A673 (cell line): Measurements from ENCODE around the gene STIL. TPM values are rescaled to one million over a fixed set of nuclear protein-coding genes. Genes with fewer than 3 reads are reported as not detected.

Experiments
- BruUV-seq: library from RNA; stranded (reverse); fragments of 400-500 nt; replicated peaks from 2 replicates; lab custom pipeline; 2021; lab: Mats Ljungman, UMichigan
- CTCF ChIA-PET: fragments of 300-600 bp; sonication (Branson Sonifier 250); formaldehyde crosslinking; loops from one replicate; lab custom pipeline; 2022; ENCODE audit warnings: antibody characterized with exemption; lab: Charles Lee
- POLR2A ChIA-PET: fragments of 300-600 bp; sonication (Branson Sonifier 250); formaldehyde crosslinking; loops from one replicate; lab custom pipeline; 2022; ENCODE audit warnings: antibody characterized with exemption; ENCODE audit not compliant: low non-redundant PET; lab: Charles Lee
- DNase-seq: peaks from one replicate; pipeline ENCODE4 v3.0.0-alpha.2; 2015; ENCODE audit warnings: low spot score
- H3K27ac ChIP-seq: fragments of 200-600 bp; sonication (generic); 2 replicates; pipeline ENCODE4 v1.5.1; 2016; ENCODE audit warnings: mixed run types, low read depth, mild to moderate bottlenecking, mixed read lengths, antibody characterized with exemption, low read length; ENCODE audit not compliant: poor library complexity, severe bottlenecking
- H3K27me3 ChIP-seq: fragments of 200-600 bp; sonication (generic); replicated peaks from 2 replicates; pipeline ENCODE4 v1.6.1; 2017; ENCODE audit warnings: mixed run types, low read depth, mild to moderate bottlenecking, mixed read lengths, antibody characterized with exemption, low read length; ENCODE audit not compliant: insufficient read depth, poor library complexity
- H3K36me3 ChIP-seq: fragments of 200-600 bp; sonication (generic); 2 replicates; pipeline ENCODE4 v1.6.1; 2016; ENCODE audit warnings: mixed run types, mild to moderate bottlenecking, mixed read lengths, antibody characterized with exemption, low read length; ENCODE audit not compliant: insufficient read depth, poor library complexity, severe bottlenecking
- H3K4me1 ChIP-seq: fragments of 200-600 bp; sonication (generic); 2 replicates; pipeline ENCODE4 v1.6.1; 2017; ENCODE audit warnings: mixed run types, mild to moderate bottlenecking, mixed read lengths, antibody characterized with exemption, low read length; ENCODE audit not compliant: insufficient read depth, poor library complexity, severe bottlenecking
- H3K4me3 ChIP-seq: fragments of 200-600 bp; sonication (generic); 2 replicates; pipeline ENCODE4 v1.5.1; 2016; ENCODE audit warnings: low read depth, mixed run types, mild to moderate bottlenecking, mixed read lengths, low read length; ENCODE audit not compliant: poor library complexity, severe bottlenecking
- H3K9me3 ChIP-seq: fragments of 200-600 bp; sonication (generic); 2 replicates; pipeline ENCODE4 v1.6.1; 2016; ENCODE audit warnings: mixed run types, low read depth, mild to moderate bottlenecking, mixed read lengths, antibody characterized with exemption, low read length; ENCODE audit not compliant: poor library complexity, severe bottlenecking
- EZH2 ChIP-seq: fragments of 200-600 bp; sonication (generic); IDR thresholded peaks from 2 replicates; pipeline ENCODE4 v1.6.1; 2017; ENCODE audit warnings: borderline replicate concordance, low read depth, mild to moderate bottlenecking, mixed read lengths, antibody characterized with exemption, low read length; ENCODE audit not compliant: poor library complexity, severe bottlenecking
- intact Hi-C: fragments of 100-400 bp; cut with micrococcal nuclease; formaldehyde crosslinking; loops from one replicate; pipeline ENCODE4 v1.10.0; 2022; ENCODE audit not compliant: unreplicated experiment
- total RNA-seq: library from RNA; stranded (reverse); gene quantifications from 2 replicates; pipeline ENCODE4 v1.2.3, GENCODE V29; 2021
- TF ChIP-seq, protein P1 (sequence below): fragments of 300-800, 200-600 bp; sonication (generic); conservative IDR thresholded peaks from 2 replicates; pipeline ENCODE4 v1.5.1; 2017; ENCODE audit warnings: low read depth, mild to moderate bottlenecking, antibody characterized with exemption, low read length, moderate library complexity, mixed read lengths

Gene STIL
- total RNA-seq, 1 experiment from 2014 or later, result 43.4 TPM

DNA sequence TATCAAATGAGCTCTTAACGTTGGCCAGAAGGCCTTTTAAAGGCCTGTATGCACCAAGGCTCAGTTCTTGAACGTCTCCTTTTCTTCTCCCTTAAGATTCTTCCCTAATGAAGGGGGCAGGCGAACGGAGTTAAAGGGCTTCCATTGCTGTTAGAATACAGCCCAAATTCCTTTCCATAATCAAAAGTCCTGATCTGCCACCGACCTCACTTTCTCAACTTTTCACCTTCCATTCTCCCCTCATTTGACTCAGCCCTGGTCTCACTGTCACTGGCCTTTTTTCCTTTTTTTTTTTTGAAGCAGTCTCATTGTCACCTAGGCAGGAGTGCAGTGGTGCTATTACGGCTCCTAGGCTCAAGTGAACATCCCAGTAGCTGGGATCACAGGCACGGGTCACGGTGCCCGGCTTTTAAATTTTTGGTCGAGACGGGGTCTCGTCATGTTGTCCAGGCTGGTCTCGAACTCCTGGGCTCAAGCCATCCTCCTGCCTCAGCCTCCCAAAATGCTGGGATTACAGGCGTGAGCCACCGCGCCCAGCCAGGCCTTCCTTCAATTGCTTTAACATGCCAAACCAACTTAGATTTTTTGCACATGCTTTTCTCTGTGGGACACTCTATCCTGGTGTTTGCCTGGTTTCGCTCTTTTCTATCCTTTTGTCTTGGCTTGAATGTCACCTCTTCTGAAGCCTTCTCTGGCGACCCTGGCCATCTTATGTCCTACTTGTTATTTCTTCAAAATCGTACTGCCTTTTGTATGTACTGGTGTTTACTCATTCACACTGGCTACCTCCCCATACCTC lies 19.0 kb upstream of the STIL start:
- ChIA-PET POLR2A (interaction anchor here (0.7 kb wide), 1 partner anchor 19 kb away, joined by 3 read pairs; the partner anchor contains the start of gene STIL), CTCF (interaction anchor here (1.3 kb wide), 1 partner anchor 19 kb away, joined by 4 read pairs; the partner anchor contains the start of gene STIL)
- BruUV-seq, result TSS peak; percentile 66
- DNase-seq, result no peak
- H3K27me3 ChIP-seq, result no peaks in the 10 kb centered on the region
- no peaks in the 10 kb centered on the region for H3K9me3 ChIP-seq
- intact Hi-C loops, result no loop called here
- H3K4me3 ChIP-seq, result peak overlapping the region; percentile 66
- H3K4me1 ChIP-seq, result peaks cover 11% of the 10 kb centered on the region
- H3K36me3 ChIP-seq, result no peaks in the 10 kb centered on the region
- no peak for TF ChIP-seq EZH2
- TF ChIP-seq, protein P1, sequence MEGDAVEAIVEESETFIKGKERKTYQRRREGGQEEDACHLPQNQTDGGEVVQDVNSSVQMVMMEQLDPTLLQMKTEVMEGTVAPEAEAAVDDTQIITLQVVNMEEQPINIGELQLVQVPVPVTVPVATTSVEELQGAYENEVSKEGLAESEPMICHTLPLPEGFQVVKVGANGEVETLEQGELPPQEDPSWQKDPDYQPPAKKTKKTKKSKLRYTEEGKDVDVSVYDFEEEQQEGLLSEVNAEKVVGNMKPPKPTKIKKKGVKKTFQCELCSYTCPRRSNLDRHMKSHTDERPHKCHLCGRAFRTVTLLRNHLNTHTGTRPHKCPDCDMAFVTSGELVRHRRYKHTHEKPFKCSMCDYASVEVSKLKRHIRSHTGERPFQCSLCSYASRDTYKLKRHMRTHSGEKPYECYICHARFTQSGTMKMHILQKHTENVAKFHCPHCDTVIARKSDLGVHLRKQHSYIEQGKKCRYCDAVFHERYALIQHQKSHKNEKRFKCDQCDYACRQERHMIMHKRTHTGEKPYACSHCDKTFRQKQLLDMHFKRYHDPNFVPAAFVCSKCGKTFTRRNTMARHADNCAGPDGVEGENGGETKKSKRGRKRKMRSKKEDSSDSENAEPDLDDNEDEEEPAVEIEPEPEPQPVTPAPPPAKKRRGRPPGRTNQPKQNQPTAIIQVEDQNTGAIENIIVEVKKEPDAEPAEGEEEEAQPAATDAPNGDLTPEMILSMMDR, result no peak
- H3K27ac ChIP-seq, result peak overlapping the region; percentile 92

DNA sequence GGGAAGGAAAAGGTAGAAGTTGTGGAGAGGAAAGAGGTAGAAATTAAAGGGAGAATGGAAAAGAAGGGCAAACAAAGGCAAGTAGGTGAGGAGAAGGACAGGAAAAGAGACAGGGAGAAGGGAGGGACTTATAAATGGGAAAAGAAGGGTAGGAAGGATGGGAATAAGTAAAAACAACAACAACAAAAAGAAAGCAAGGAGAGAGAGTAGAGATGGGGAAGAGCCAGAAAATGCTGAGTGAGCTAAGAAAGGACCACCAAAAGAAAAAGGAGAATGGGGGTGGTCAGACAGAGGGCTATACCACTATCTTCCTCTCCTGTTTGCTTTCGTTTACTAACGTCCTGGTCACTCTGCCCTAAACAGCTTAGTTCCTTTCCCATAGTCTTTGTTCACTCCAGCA lies 17.9 kb upstream of the STIL start:
- Histone ChIP-seq H3K36me3 (no peaks in the 10 kb centered on the region), H3K27me3 (no peaks in the 10 kb centered on the region), H3K4me1 (peaks cover 11% of the 10 kb centered on the region), H3K9me3 (no peaks in the 10 kb centered on the region), H3K4me3 (no peak overlapping the region), H3K27ac (no peak overlapping the region)
- TF ChIP-seq, protein P1, result no peak
- no peak for TF ChIP-seq EZH2
- no peak for DNase-seq
- no TSS peak for BruUV-seq
- ChIA-PET CTCF (no interaction called here), POLR2A (no interaction called here)
- intact Hi-C loops, result no loop called here

DNA sequence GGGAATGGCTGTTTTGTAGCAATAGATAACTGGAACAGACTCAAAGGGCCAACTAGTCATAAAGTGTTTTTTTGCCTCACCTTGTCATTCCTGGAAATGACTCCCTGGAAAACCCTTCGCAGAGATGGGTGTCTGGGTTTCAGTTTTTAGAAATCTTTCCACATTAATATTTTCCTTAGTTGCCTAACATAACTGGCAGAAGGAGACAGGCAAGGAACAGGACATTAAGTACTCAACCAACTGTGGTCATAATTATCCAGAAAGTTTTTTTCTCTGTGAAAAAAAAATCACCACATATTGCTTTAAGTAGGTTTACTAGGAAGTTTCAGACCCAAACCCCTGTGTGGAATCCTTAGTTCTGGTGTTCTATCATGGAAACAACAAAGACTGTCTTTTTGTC lies 16.3 kb upstream of the STIL start:
- Histone ChIP-seq H3K27ac (no peak overlapping the region), H3K9me3 (no peaks in the 10 kb centered on the region), H3K36me3 (no peaks in the 10 kb centered on the region), H3K4me3 (no peak overlapping the region), H3K27me3 (no peaks in the 10 kb centered on the region), H3K4me1 (peaks cover 9% of the 10 kb centered on the region)
- TF ChIP-seq EZH2, result no peak
- TF ChIP-seq, protein P1, result no peak
- CTCF ChIA-PET, result no interaction called here
- no peak for DNase-seq
- intact Hi-C loops, result no loop called here
- POLR2A ChIA-PET, result no interaction called here
- BruUV-seq, result no TSS peak
